Loucy (cell line): ENCODE data around the gene WIPF2.

ENCODE experiments used
- H2AFZ ChIP-seq: fragments of 200-600 bp; sonication (generic); 2 replicates; pipeline ENCODE4 v1.6.0; 2016; ENCODE audit warnings: antibody characterized with exemption, mild to moderate bottlenecking, low read length, moderate library complexity
- H3F3A ChIP-seq: fragments of 200-600 bp; 2 replicates; pipeline ENCODE4 v1.6.0; 2016; ENCODE audit warnings: antibody characterized with exemption, low read depth, mild to moderate bottlenecking
- H3K27me3 ChIP-seq: fragments of 200-600 bp; sonication (generic); 2 replicates; pipeline ENCODE4 v1.6.1; 2014; ENCODE audit warnings: low read length, mild to moderate bottlenecking; ENCODE audit not compliant: insufficient read depth, poor library complexity, severe bottlenecking
- H3K36me3 ChIP-seq: fragments of 200-600 bp; sonication (generic); 2 replicates; pipeline ENCODE4 v1.6.1; 2016; ENCODE audit warnings: low read length; ENCODE audit not compliant: insufficient read depth
- H3K4me1 ChIP-seq: fragments of 200-600 bp; sonication (generic); 2 replicates; pipeline ENCODE4 v1.5.1; 2014; ENCODE audit warnings: low read length, mild to moderate bottlenecking; ENCODE audit not compliant: insufficient read depth, poor library complexity, severe bottlenecking
- H3K4me2 ChIP-seq: fragments of 200-600 bp; sonication (generic); 2 replicates; pipeline ENCODE4 v1.6.0; 2014; ENCODE audit warnings: antibody characterized with exemption, low read length, low read depth, mild to moderate bottlenecking; ENCODE audit not compliant: poor library complexity, severe bottlenecking
- H3K4me3 ChIP-seq: fragments of 200-600 bp; sonication (generic); 2 replicates; pipeline ENCODE4 v1.5.1; 2014; ENCODE audit warnings: low read length, mild to moderate bottlenecking, mixed read lengths; ENCODE audit not compliant: poor library complexity, severe bottlenecking
- H3K79me2 ChIP-seq: fragments of 200-600 bp; sonication (generic); 2 replicates; pipeline ENCODE4 v1.6.1; 2014; ENCODE audit warnings: low read length; ENCODE audit not compliant: insufficient read depth
- H3K9ac ChIP-seq: fragments of 200-600 bp; sonication (generic); 2 replicates; pipeline ENCODE4 v1.6.0; 2014; ENCODE audit warnings: mild to moderate bottlenecking, low read depth, low read length, moderate library complexity; ENCODE audit not compliant: poor library complexity, severe bottlenecking
- H3K9me2 ChIP-seq: fragments of 200-600 bp; sonication (generic); replicated peaks from 2 replicates; pipeline ENCODE4 v1.6.1; 2016; ENCODE audit warnings: low read depth, low read length, mixed read lengths
- H3K9me3 ChIP-seq: fragments of 200-600 bp; sonication (generic); 2 replicates; pipeline ENCODE4 v1.6.1; 2014; ENCODE audit warnings: mild to moderate bottlenecking, antibody characterized with exemption, low read length, low read depth; ENCODE audit not compliant: insufficient read depth
- H4K20me1 ChIP-seq: fragments of 200-600 bp; sonication (generic); 2 replicates; pipeline ENCODE4 v1.6.0; 2014; ENCODE audit warnings: antibody characterized with exemption, low read length, mild to moderate bottlenecking; ENCODE audit not compliant: insufficient read depth, poor library complexity, severe bottlenecking
- CTCF ChIP-seq: fragments of 200-600 bp; sonication (generic); conservative IDR thresholded peaks from 2 replicates; pipeline ENCODE4 v1.5.1; 2014; ENCODE audit warnings: mild to moderate bottlenecking, antibody characterized with exemption, low read length
- EZH2phosphoT487 ChIP-seq: fragments of 200-600 bp; IDR thresholded peaks from 2 replicates; pipeline ENCODE4 v1.6.1; 2018; ENCODE audit warnings: antibody characterized with exemption, mild to moderate bottlenecking, moderate library complexity, borderline replicate concordance

WIPF2 gene

DNA sequence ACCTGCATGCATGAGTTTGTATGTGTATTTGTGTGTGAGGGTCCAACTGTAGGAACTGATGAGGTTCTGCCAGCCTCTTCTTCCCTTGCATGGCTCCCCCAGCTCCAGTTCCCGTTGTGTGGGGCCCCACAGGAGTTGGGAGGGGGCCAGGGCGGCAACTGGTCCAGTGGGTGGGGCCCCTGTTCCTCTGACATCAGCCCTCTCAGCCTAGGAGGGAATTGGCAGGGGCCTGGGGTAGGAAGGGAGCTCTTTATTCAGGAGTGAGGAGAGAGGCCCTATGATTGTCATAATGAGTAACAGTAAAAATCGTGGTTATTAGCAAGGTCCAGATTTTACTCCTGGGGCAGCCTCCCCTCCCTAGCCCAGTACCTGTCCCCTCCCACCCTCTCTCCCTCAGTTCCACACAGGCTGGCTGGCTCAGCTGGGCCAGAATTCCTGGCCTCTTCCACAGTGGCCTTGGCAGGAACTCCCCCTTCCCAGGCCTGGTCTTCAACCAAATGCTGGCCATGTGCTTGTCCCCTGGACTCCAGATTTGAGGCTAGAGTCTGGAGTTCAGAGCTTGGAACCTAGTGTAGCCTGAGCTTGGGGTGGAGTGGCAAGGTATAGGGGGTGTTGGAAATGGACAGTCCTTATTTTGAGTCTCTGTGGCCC, 108.8 kb downstream of the WIPF2 start:
- peaks cover 48% of the 10 kb centered on the region for H4K20me1 ChIP-seq
- H3K9me2 ChIP-seq, result no peaks in the 10 kb centered on the region
- no peak overlapping the region for H3K4me3 ChIP-seq
- peak overlapping the region; percentile 64 for H3K4me2 ChIP-seq
- H3K4me1 ChIP-seq, result peaks cover 79% of the 10 kb centered on the region
- peaks cover 18% of the 10 kb centered on the region; the same call in 1 of the 2 replicates for H3K36me3 ChIP-seq
- TF ChIP-seq CTCF, result no peak
- no peak for TF ChIP-seq EZH2phosphoT487
- H3K27me3 ChIP-seq, result no peaks in the 10 kb centered on the region
- H3K79me2 ChIP-seq, result peaks cover 91% of the 10 kb centered on the region
- H3K9me3 ChIP-seq, result no peaks in the 10 kb centered on the region
- no peak overlapping the region for H2AFZ ChIP-seq
- H3F3A ChIP-seq, result no peaks in the 10 kb centered on the region
- peak overlapping the region; percentile 51 for H3K9ac ChIP-seq

DNA sequence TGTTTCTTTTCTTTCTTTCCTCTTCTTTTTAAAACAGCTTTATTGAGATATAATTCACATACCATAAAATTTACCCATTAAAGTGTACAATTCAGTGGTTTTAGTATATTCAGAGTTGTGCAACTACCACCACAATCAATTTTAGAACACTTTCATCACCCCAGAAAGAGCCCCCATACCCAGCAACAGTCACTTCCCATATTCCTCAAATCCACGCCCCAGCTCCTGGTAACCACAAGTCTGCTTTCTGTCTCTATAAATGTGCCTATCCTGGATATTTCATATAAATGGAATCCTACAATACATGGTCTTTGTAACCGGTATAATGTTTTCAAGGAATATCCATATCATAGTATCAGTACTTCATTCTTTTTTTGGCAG, 109.3 kb downstream of the WIPF2 start:
- H3F3A ChIP-seq, result no peaks in the 10 kb centered on the region
- H4K20me1 ChIP-seq, result peaks cover 44% of the 10 kb centered on the region
- H3K27me3 ChIP-seq, result no peaks in the 10 kb centered on the region
- no peak overlapping the region for H3K9ac ChIP-seq
- TF ChIP-seq CTCF (no peak), EZH2phosphoT487 (no peak)
- H3K4me2 ChIP-seq, result no peak overlapping the region
- no peaks in the 10 kb centered on the region for H3K9me3 ChIP-seq
- H2AFZ ChIP-seq, result no peak overlapping the region
- H3K4me3 ChIP-seq, result no peak overlapping the region
- peaks cover 18% of the 10 kb centered on the region; the same call in 1 of the 2 replicates for H3K36me3 ChIP-seq
- peaks cover 73% of the 10 kb centered on the region for H3K4me1 ChIP-seq
- peaks cover 87% of the 10 kb centered on the region for H3K79me2 ChIP-seq
- no peaks in the 10 kb centered on the region for H3K9me2 ChIP-seq

DNA sequence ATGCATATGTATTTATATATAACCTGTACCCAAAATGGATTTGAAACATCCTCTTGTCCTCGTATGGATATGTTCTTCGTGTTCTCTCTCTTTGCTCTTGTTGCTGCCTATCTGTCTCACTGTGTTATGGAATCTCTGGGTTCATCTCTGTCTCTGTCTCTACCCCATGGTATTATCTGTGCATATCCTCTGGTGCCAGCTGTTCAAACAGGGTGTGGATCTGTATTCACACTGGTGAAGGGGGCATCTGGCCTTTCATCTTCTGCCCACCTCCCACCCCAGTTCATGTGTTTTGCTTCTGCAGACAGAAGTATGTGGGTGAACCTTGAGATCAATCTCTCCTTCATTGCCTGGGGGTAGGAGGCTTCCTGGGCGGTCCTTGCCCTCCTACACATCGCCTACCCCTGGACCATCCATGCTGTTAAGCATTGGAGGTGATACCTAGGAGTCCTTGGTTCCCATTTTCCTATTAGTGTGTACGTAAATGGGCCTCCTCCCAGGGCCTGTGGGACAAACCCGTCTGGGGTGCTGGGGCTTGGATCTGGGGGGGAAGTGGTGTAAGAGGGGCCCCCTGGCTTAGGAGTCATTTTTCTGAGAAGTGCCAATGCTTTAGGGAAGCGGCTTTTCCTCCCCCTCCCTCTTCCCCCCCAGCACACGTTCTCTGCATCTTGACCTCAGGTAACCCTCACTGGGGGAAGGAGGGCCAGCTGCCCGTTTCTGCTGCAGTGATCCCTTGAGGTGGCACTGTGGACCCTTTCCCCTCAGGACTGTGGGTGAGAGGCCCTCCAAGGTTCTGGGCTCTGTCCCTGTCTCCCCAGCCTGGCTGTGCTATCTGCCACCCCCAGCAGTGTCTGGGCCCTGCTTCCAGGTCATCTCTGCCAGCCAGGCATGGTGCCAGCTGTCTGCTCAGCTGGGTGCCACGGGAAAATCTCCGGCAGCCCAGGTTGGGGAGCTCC, 111.0 kb downstream of the WIPF2 start:
- TF ChIP-seq CTCF (no peak), EZH2phosphoT487 (no peak)
- H3K4me3 ChIP-seq, result peak overlapping the region; percentile 46
- H3K4me1 ChIP-seq, result peaks cover 67% of the 10 kb centered on the region

More for the DNA sequence above, 111.0 kb downstream of the WIPF2 start:
- H3K9me3 ChIP-seq, result no peaks in the 10 kb centered on the region
- H2AFZ ChIP-seq, result no peak overlapping the region
- H4K20me1 ChIP-seq, result peaks cover 40% of the 10 kb centered on the region
- no peaks in the 10 kb centered on the region for H3K9me2 ChIP-seq
- H3K9ac ChIP-seq, result peak overlapping the region; percentile 58
- no peaks in the 10 kb centered on the region for H3K27me3 ChIP-seq
- H3K4me2 ChIP-seq, result peak overlapping the region; percentile 75
- H3K79me2 ChIP-seq, result peaks cover 89% of the 10 kb centered on the region
- peaks cover 18% of the 10 kb centered on the region; the same call in 1 of the 2 replicates for H3K36me3 ChIP-seq
- H3F3A ChIP-seq, result no peaks in the 10 kb centered on the region
